ENCODE results near the gene MCTP2.

Gene MCTP2

DNA sequence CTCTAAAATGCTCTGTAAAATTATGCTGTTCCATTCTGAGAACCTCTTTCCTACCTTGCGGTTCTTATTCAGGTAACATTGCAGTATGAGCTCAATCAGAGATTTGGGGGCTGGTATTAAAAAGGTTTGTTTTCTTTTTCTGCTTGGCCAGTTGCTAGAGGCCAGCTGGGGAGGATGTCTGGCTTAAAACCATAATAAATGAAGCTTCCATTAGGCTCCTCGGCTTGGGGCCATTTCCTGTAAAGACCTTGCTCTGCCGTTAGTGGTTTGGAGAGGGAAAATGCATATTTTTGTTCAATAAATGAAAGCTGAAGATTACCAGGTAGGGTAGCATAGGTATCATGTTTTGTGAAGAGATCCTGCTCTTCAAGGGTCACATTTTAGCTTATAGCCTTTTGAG is 55.2 kb downstream of the MCTP2 start:
- H3K27me3 ChIP-seq (ENCODE audit: insufficient read depth, low read depth, severe bottlenecking) = peaks cover 49% of the 10 kb centered on the region

DNA sequence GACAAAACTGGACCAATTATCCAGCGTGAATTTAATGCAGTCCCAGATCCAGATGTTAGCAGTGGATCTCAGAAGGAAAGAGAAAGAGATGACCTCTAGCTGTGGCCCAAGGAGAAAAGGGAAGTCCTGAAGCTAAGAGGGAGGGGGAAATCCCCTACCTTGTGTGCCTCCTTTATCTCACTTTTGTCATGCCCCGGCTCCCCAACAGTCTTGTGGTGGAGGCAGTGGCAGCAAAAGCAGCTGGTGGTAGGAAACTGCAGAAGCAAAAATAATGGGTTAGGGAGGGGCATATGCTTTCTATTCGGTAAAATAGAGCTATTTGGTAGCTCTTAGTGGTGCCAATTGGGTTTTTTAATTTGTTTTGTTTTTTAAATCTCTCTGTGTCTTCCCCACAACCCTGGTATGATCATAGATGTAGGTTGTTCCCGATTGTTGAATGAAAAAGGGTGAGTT is 56.5 kb downstream of the MCTP2 start:
- Histone ChIP-seq H3K27me3 (ENCODE audit: insufficient read depth, low read depth, severe bottlenecking) (peaks cover 46% of the 10 kb centered on the region), H3K27ac (no peak overlapping the region), H3K4me3 (ENCODE audit: low read depth, low read length) (no peak overlapping the region), H3K9me3 (ENCODE audit: severe bottlenecking) (no peaks in the 10 kb centered on the region), H3K36me3 (no peaks in the 10 kb centered on the region)
- TF ChIP-seq, protein P1, sequence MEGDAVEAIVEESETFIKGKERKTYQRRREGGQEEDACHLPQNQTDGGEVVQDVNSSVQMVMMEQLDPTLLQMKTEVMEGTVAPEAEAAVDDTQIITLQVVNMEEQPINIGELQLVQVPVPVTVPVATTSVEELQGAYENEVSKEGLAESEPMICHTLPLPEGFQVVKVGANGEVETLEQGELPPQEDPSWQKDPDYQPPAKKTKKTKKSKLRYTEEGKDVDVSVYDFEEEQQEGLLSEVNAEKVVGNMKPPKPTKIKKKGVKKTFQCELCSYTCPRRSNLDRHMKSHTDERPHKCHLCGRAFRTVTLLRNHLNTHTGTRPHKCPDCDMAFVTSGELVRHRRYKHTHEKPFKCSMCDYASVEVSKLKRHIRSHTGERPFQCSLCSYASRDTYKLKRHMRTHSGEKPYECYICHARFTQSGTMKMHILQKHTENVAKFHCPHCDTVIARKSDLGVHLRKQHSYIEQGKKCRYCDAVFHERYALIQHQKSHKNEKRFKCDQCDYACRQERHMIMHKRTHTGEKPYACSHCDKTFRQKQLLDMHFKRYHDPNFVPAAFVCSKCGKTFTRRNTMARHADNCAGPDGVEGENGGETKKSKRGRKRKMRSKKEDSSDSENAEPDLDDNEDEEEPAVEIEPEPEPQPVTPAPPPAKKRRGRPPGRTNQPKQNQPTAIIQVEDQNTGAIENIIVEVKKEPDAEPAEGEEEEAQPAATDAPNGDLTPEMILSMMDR (IDR thresholded peaks at IDR 0.05; ENCODE audit: low read depth, low read length) = no peak
- no peak for DNase-seq

More for the DNA sequence above, 55.2 kb downstream of the MCTP2 start:
- Histone ChIP-seq H3K36me3 (no peaks in the 10 kb centered on the region), H3K27ac (no peak overlapping the region), H3K4me3 (ENCODE audit: low read depth, low read length) (no peak overlapping the region), H3K9me3 (ENCODE audit: severe bottlenecking) (no peaks in the 10 kb centered on the region)
- DNase-seq = no peak
- TF ChIP-seq, protein P1 (IDR thresholded peaks at IDR 0.05; ENCODE audit: low read depth, low read length) = no peak

DNA sequence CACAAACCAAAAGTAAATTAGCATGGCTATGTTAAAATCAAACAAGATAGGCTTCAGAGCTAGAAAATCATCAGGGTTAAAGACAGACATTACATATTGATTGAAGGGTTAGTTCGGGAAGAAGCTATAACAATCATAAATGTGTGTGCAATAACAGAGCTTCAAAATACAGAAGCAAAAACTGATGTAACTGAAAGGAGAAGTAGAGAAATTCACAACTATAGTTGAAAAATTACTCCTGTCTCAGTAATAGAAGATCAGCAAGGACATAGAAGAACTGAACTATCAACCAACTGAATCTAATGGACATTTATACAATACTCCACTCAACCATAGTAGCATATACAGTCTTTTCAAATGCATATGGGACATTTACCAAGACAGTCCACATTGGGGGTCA is 59.4 kb downstream of the MCTP2 start:
- no peak overlapping the region for H3K27ac ChIP-seq
- no peak for DNase-seq
- H3K36me3 ChIP-seq = no peaks in the 10 kb centered on the region
- peaks cover 45% of the 10 kb centered on the region for H3K27me3 ChIP-seq (ENCODE audit: insufficient read depth, low read depth, severe bottlenecking)
- H3K4me3 ChIP-seq (ENCODE audit: low read depth, low read length) = no peak overlapping the region
- TF ChIP-seq, protein P1 (IDR thresholded peaks at IDR 0.05; ENCODE audit: low read depth, low read length) = no peak
- no peaks in the 10 kb centered on the region for H3K9me3 ChIP-seq (ENCODE audit: severe bottlenecking)

DNA sequence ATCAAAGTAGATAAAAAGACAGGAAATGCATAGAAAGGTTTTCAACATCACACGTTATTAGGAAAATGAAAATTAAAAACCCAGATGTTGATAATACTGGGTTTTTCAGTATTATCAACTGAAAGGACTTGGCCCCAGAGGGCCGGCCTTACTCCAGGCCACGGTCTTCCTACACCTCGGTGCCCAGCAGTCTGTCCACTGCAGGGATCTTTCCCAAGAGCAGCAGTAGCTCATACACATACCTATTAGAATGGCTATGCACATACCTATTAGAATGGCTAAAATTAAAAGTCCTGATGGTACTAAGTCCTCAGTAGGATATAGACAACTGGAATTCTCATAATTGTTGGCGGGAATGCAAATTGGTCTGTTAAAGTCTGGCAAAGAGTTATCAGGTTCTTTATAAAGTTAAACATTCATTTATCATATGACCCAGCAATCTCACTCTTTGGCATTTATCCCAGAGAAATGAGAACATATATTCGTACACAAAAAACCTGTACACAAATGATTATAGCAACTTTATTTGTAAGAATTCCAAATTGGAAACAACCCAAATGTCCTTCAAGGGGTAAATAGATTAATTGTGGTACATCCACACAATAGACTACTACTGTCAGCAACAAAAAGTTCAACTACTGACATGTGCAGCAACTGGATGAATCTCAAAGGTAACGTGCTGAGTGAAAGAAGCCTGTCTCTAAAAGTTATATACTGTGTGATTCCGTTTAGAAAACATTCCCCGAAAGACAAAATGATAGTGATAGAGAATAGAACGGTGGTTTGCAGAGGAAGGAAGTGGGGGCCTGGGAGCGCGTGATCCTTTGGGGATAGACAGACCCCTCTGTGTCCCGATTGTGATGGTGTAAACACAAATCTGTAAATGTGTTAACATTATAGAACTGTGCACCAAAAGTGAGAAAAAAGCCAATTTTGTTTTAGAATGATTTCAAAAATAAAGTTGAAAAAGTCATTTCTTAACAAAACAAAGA is 62.3 kb downstream of the MCTP2 start:
- no peaks in the 10 kb centered on the region for H3K9me3 ChIP-seq (ENCODE audit: severe bottlenecking)
- H3K27me3 ChIP-seq (ENCODE audit: insufficient read depth, low read depth, severe bottlenecking) = peaks cover 46% of the 10 kb centered on the region
- TF ChIP-seq, protein P1 (IDR thresholded peaks at IDR 0.05; ENCODE audit: low read depth, low read length) = no peak
- H3K4me3 ChIP-seq (ENCODE audit: low read depth, low read length) = no peak overlapping the region
- H3K36me3 ChIP-seq = no peaks in the 10 kb centered on the region
- H3K27ac ChIP-seq = no peak overlapping the region
- no peak for DNase-seq

DNA sequence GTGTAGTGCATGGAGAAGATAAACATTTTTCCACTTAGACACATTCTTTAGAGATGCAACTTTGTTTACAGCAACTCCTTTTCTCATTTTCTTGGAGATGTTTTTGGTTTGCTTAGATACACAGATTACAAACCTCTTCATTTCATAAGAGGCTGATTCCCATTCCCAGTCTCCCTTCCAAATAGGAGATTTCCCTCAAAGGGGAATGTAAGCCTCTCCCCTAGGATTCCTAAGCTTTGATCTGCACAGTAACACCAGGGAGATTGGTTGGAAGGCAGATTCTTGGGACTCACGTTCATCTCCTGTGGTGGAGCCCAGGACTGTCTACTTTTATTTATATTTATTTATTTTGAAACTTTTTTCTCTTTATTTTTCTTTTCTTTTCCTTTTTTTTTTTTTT is 63.2 kb downstream of the MCTP2 start:
- no peak for DNase-seq
- Histone ChIP-seq H3K27ac (no peak overlapping the region), H3K9me3 (ENCODE audit: severe bottlenecking) (no peaks in the 10 kb centered on the region), H3K4me3 (ENCODE audit: low read depth, low read length) (no peak overlapping the region), H3K27me3 (ENCODE audit: insufficient read depth, low read depth, severe bottlenecking) (peaks cover 49% of the 10 kb centered on the region), H3K36me3 (no peaks in the 10 kb centered on the region)
- TF ChIP-seq, protein P1 (IDR thresholded peaks at IDR 0.05; ENCODE audit: low read depth, low read length) = no peak

All from WERI-Rb-1 (cell line).